HuH-7 (cell line): ENCODE results near the gene EBPL.

Source experiments
- DNase-seq: peaks from one replicate; pipeline ENCODE4 v3.0.0; 2011; ENCODE audit warnings: low spot score

Gene EBPL

GRCh38 chr13:49676581-49677298 is 14.5 kb downstream of the EBPL start:
- DNase-seq: no peak

- DNase-seq: no peak
These were observed 20.5 kb downstream of the EBPL start for GRCh38 chr13:49670828-49671227.

GRCh38 chr13:49669735-49670309 is 21.5 kb downstream of the EBPL start:
- peak; percentile 66 for DNase-seq

- no peak for DNase-seq
These were observed 23.5 kb downstream of the EBPL start for GRCh38 chr13:49667773-49668172.

GRCh38 chr13:49664606-49665005 is 26.7 kb downstream of the EBPL start:
- no peak for DNase-seq

GRCh38 chr13:49657241-49657641 is 34.0 kb downstream of the EBPL start:
- no peak for DNase-seq

- DNase-seq: no peak
These were observed 35.4 kb downstream of the EBPL start for GRCh38 chr13:49655906-49656305.

GRCh38 chr13:49654011-49654410 is 37.3 kb downstream of the EBPL start:
- DNase-seq: no peak

GRCh38 chr13:49653478-49653877 is 37.8 kb downstream of the EBPL start:
- no peak for DNase-seq

GRCh38 chr13:49652355-49653305 is 38.7 kb downstream of the EBPL start:
- peak; percentile 64 for DNase-seq

GRCh38 chr13:49651570-49652354 is 39.5 kb downstream of the EBPL start:
- no peak for DNase-seq

GRCh38 chr13:49649963-49650312 is 41.3 kb downstream of the EBPL start:
- no peak for DNase-seq

- DNase-seq: peak; percentile 50
These were observed 41.9 kb downstream of the EBPL start for GRCh38 chr13:49649244-49649962.

GRCh38 chr13:49646688-49647087 is 44.6 kb downstream of the EBPL start:
- no peak for DNase-seq

GRCh38 chr13:49645451-49645850 is 45.8 kb downstream of the EBPL start:
- no peak for DNase-seq

- DNase-seq: no peak
These were observed 48.1 kb downstream of the EBPL start for GRCh38 chr13:49643035-49643646.

GRCh38 chr13:49641801-49642291 is 49.4 kb downstream of the EBPL start:
- DNase-seq: no peak

- no peak for DNase-seq
These were observed 52.6 kb downstream of the EBPL start for GRCh38 chr13:49638744-49639072.

- no peak for DNase-seq
These were observed 53.1 kb downstream of the EBPL start for GRCh38 chr13:49638030-49638743.

- DNase-seq: no peak
These were observed 54.6 kb downstream of the EBPL start for GRCh38 chr13:49636705-49637104.
